ENCODE results near the gene MYL6B.
A peak's percentile ranks its signal among the peaks of the same experiment; 100 is the strongest.
"Not testable (repeated sequence)": the region's sequence is repeated elsewhere in the genome, so short reads cannot be mapped to it uniquely, and the experiment has no call there.

Gene MYL6B

GRCh38 chr12:56189918-56190694 lies 37.7 kb downstream of the MYL6B start:
- H3K4me3 ChIP-seq (ENCODE audit: low read depth, low read length): peak overlapping the region; percentile 57
- TF ChIP-seq CTCF (IDR thresholded peaks at IDR 0.05; ENCODE audit: insufficient read depth, low read depth, low read length, missing control alignments): no peak
- peak; percentile 94 for DNase-seq (ENCODE audit: low read depth)

- TF ChIP-seq CTCF (IDR thresholded peaks at IDR 0.05; ENCODE audit: insufficient read depth, low read depth, low read length, missing control alignments): no peak
- H3K4me3 ChIP-seq (ENCODE audit: low read depth, low read length): peak overlapping the region; percentile 57
- no peak for DNase-seq (ENCODE audit: low read depth)
These were observed 38.3 kb downstream of the MYL6B start for GRCh38 chr12:56190695-56191155.

- no peak overlapping the region for H3K4me3 ChIP-seq (ENCODE audit: low read depth, low read length)
These were observed 40.2 kb downstream of the MYL6B start for GRCh38 chr12:56192582-56192981.

GRCh38 chr12:56193025-56193578 lies 40.7 kb downstream of the MYL6B start:
- peak; percentile 91 for DNase-seq (ENCODE audit: low read depth)
- TF ChIP-seq CTCF (IDR thresholded peaks at IDR 0.05; ENCODE audit: insufficient read depth, low read depth, low read length, missing control alignments): peak; percentile 73
- H3K4me3 ChIP-seq (ENCODE audit: low read depth, low read length): no peak overlapping the region

More at GRCh38 chr12:56192582-56192981, 40.2 kb downstream of the MYL6B start:
- DNase-seq (ENCODE audit: low read depth): no peak
- no peak for TF ChIP-seq CTCF (IDR thresholded peaks at IDR 0.05; ENCODE audit: insufficient read depth, low read depth, low read length, missing control alignments)

GRCh38 chr12:56196818-56197550 lies 44.6 kb downstream of the MYL6B start:
- not testable (repeated sequence) for DNase-seq (ENCODE audit: low read depth); H3K4me3 ChIP-seq (ENCODE audit: low read depth, low read length)

GRCh38 chr12:56197921-56198635 lies 45.7 kb downstream of the MYL6B start:
- DNase-seq (ENCODE audit: low read depth): no peak
- H3K4me3 ChIP-seq (ENCODE audit: low read depth, low read length): no peak overlapping the region
- TF ChIP-seq CTCF (IDR thresholded peaks at IDR 0.05; ENCODE audit: insufficient read depth, low read depth, low read length, missing control alignments): no peak

GRCh38 chr12:56198836-56199235 lies 46.4 kb downstream of the MYL6B start:
- no peak for DNase-seq (ENCODE audit: low read depth)
- TF ChIP-seq CTCF (IDR thresholded peaks at IDR 0.05; ENCODE audit: insufficient read depth, low read depth, low read length, missing control alignments): no peak
- no peak overlapping the region for H3K4me3 ChIP-seq (ENCODE audit: low read depth, low read length)

All from GM12865 (cell line).